Measurements from ENCODE around the gene TTI1. TPM values are rescaled to one million over a fixed set of nuclear protein-coding genes. Genes with fewer than 3 reads are reported as not detected.

Gene TTI1
- total RNA-seq, 1 donor from 2014 or later, result 18.0 TPM

DNA sequence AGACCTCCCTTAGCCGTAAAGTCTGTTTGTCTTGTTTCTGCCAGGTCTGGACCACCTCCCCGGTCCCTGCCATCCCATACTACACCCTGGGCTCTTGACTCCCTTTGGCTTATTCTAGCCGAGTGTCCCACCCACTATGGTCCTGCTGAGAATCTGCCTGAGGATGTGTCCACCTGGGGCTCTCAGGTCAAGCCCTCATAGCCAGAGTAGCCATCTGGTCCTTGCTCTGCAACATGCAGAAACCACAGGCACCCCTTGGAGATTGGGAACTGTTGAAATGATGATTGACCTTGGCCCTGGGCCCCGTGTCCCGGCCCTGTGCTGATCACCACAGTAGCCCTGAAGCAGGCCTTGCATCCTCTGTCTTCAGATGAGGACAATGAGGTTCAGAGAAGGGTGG is 86.3 kb downstream of the TTI1 start:
- TF ChIP-seq, protein P1, sequence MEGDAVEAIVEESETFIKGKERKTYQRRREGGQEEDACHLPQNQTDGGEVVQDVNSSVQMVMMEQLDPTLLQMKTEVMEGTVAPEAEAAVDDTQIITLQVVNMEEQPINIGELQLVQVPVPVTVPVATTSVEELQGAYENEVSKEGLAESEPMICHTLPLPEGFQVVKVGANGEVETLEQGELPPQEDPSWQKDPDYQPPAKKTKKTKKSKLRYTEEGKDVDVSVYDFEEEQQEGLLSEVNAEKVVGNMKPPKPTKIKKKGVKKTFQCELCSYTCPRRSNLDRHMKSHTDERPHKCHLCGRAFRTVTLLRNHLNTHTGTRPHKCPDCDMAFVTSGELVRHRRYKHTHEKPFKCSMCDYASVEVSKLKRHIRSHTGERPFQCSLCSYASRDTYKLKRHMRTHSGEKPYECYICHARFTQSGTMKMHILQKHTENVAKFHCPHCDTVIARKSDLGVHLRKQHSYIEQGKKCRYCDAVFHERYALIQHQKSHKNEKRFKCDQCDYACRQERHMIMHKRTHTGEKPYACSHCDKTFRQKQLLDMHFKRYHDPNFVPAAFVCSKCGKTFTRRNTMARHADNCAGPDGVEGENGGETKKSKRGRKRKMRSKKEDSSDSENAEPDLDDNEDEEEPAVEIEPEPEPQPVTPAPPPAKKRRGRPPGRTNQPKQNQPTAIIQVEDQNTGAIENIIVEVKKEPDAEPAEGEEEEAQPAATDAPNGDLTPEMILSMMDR (IDR thresholded peaks at IDR 0.05), result no peak

DNA sequence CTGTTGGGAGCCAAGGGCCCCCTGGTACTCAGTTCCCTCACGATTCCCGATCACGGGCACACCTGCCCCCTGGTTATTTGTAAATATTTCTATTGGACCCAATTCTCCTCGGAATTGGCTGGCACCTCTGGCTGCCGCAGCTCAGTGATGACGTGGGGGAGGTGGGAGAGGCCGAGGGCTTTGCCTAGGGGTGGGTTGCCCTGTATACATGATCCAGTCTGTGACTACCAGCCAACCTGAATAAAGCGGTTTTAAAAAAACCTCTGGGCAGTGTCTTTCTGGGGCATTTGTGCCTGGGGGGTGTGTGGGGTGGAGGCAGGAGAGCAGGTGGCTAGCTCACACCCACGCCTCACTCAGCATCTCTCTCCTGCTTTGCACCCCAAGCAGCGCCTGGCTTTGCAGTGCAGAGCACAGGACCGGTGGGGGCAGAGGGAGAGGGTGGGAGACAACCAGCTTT is 88.1 kb downstream of the TTI1 start:
- TF ChIP-seq, protein P1 (IDR thresholded peaks at IDR 0.05), result no peak
- Histone ChIP-seq H3K4me1 (no peaks in the 10 kb centered on the region), H3K27me3 (no peaks in the 10 kb centered on the region), H3K36me3 (no peaks in the 10 kb centered on the region), H3K4me3 (no peak overlapping the region), H3K27ac (no peak overlapping the region), H3K9me3 (no peaks in the 10 kb centered on the region)
- no peak for DNase-seq (ENCODE audit: low spot score in 2 of 2)
- intact Hi-C loops (cut with DNase I), result no loop called here

More for the DNA sequence above, 86.3 kb downstream of the TTI1 start:
- intact Hi-C loops (cut with DNase I), result no loop called here
- DNase-seq (ENCODE audit: low spot score in 2 of 2), result no peak
- Histone ChIP-seq H3K4me1 (no peaks in the 10 kb centered on the region), H3K4me3 (no peak overlapping the region), H3K9me3 (no peaks in the 10 kb centered on the region), H3K27ac (no peak overlapping the region), H3K27me3 (no peaks in the 10 kb centered on the region), H3K36me3 (no peaks in the 10 kb centered on the region)

DNA sequence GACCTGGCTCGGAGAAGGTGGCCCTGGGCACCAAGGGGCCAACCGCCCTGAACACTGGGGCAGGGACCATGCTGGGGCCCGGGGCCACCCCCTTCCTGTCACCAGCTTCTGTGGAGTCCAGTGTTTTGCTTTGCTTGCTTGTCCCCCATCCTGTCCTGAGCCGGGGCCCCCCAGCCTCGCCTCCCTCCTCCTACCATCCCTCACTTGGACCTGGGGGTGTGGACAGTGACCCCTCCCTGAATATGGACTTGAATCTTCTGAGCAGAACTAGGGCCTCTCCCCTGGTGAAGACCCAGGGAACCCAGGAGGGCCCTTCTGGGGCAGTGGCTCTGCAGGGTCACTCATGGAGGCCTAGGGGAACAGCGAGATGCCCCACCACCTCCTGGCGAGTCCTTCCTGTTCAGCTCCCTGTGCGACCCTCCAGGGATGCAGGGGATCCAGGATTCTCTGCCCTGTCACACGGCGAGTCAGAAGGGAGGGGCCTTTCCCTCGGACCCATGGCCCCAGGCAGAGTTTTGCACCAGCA is 88.7 kb downstream of the TTI1 start:
- Histone ChIP-seq H3K36me3 (no peaks in the 10 kb centered on the region), H3K9me3 (no peaks in the 10 kb centered on the region), H3K4me3 (no peak overlapping the region), H3K27ac (no peak overlapping the region), H3K27me3 (no peaks in the 10 kb centered on the region), H3K4me1 (no peaks in the 10 kb centered on the region)
- intact Hi-C loops (cut with DNase I), result no loop called here
- TF ChIP-seq, protein P1 (IDR thresholded peaks at IDR 0.05), result no peak
- no peak for DNase-seq (ENCODE audit: low spot score in 2 of 2)

DNA sequence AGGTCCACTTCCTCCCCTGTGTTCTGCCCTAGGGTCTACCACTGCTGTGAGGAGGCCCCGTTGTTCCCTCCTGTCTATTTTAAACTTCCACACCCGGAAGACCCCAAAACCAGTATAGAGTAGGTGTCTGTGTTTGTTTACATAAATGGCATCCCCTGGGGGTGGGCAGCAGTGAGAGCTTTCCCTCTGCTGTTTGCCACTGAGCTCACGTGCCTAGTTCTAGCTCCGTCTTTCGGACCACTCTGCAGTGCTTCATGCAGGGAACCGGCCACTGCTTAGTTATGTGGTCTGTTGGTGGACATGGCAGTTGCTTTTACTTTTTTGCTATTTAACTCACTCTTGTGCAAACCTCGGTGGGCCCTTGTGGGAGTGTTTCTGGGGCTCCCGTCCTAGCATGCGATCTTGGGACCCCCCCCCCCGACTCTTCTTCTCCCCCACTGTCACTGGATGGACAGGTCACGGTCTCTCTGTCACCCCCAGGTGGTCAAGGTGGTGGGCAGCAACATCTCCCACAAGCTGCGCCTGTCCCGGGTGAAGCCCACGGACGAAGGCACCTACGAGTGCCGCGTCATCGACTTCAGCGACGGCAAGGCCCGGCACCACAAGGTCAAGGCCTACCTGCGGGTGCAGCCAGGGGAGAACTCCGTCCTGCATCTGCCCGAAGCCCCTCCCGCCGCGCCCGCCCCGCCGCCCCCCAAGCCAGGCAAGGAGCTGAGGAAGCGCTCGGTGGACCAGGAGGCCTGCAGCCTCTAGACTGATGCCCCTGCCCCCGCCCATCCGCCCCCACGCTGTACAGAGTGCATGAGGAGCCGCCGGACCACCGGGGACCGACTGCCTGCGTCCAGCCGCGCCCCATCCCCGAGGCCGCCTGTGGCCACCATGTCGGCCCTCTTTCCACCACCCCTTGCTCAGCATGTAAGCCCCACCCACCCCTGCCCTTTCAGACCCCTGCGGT is 89.5 kb downstream of the TTI1 start:
- H3K36me3 ChIP-seq, result no peaks in the 10 kb centered on the region
- TF ChIP-seq, protein P1 (IDR thresholded peaks at IDR 0.05), result no peak
- no peak for DNase-seq (ENCODE audit: low spot score in 2 of 2)

DNA sequence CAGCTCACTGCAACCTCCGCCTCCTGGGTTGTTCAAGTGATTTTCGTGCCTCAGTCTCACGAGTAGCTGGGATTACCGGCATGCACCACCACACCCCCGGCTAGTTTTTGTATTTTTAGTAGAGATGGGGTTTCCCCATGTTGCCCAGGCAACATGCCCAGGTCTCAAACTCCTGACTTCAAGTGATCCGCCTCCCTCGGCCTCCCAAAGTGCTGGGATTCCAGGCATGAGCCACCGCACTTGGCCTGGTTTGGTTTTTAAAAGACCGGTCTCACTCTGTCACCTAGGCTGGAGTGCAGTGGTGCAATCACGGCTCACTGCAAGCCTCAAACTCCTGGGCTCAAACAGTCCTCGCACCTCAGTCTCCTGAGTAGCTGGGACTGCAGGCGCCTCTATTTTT is 90.2 kb downstream of the TTI1 start:
- Histone ChIP-seq H3K27me3 (no peaks in the 10 kb centered on the region), H3K4me3 (no peak overlapping the region), H3K4me1 (no peaks in the 10 kb centered on the region), H3K36me3 (no peaks in the 10 kb centered on the region), H3K9me3 (no peaks in the 10 kb centered on the region), H3K27ac (no peak overlapping the region)
- intact Hi-C loops (cut with DNase I), result no loop called here
- no peak for DNase-seq (ENCODE audit: low spot score in 2 of 2)
- TF ChIP-seq, protein P1 (IDR thresholded peaks at IDR 0.05), result no peak

More for the DNA sequence above, 89.5 kb downstream of the TTI1 start:
- intact Hi-C loops (cut with DNase I), result no loop called here
- Histone ChIP-seq H3K4me1 (no peaks in the 10 kb centered on the region), H3K4me3 (no peak overlapping the region), H3K27me3 (no peaks in the 10 kb centered on the region), H3K27ac (no peak overlapping the region), H3K9me3 (no peaks in the 10 kb centered on the region)

Measured in ascending aorta (tissue), 2 donors.